NB4 (cell line): ENCODE results near the gene TMEM151A.
A peak's percentile ranks its signal among the peaks of the same experiment; 100 is the strongest.

Source experiments
- DNase-seq: peaks from one replicate; pipeline ENCODE4 v3.0.0; 2010; ENCODE audit warnings: low read depth
- H3K4me3 ChIP-seq: one replicate; pipeline ENCODE4 v1.5.1; 2011; ENCODE audit warnings: mild to moderate bottlenecking, low read depth, low read length, moderate library complexity
- MYC ChIP-seq: IDR thresholded peaks from 2 replicates; pipeline ENCODE4 v1.6.1; 2011; ENCODE audit warnings: low read depth, low read length
- POLR2A ChIP-seq: IDR thresholded peaks from 2 replicates; pipeline ENCODE4 v1.6.1; 2011; ENCODE audit warnings: mild to moderate bottlenecking; ENCODE audit not compliant: insufficient read length; ENCODE audit errors: extremely low read depth
- TF ChIP-seq, protein P1 (sequence below): IDR thresholded peaks from one replicate; pipeline ENCODE4 v1.5.1; 2012; ENCODE audit warnings: low read depth, low read length
- TF ChIP-seq, protein P2 (sequence below): IDR thresholded peaks from 2 replicates; pipeline ENCODE4 v1.6.1; 2011; ENCODE audit warnings: low read depth, low read length

The TMEM151A gene

DNA sequence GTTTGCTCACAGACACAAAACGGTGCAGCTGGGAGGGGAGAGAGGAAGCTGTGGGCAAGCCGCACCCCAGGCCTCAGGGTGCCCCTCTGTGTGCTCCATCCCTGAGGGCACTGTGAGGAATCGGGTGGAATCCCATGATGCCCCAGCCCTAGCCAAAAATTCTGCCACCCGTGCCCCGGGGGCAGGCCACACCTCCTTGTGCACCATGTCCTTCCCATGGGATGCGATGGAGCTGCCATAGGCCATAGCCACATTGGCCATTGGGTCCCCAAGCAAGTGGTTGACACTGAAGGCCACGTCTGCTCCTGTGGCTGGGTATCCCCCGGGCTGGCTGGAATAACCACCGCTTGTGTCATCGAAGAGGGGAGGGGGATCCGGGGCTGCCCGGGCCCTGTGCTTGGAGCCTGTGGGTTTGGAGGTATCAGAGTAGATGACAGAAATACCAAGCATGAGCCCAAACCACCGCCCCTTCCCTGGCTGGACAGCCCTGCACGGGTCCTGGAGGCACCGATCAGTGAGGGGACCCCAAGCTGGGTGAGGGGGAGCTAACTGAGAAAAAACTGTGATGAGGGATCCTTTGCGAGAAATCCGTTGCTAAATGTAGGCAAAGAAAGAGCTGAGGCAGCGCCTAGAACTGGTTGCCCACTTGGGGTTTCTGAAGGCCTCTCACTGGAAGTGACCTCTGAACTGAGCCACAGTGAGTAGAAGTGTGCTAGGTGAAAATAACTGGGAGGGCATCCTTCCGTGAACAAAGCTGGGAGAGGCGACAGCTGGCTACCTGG lies 3.6 kb upstream of the TMEM151A start:
- TF ChIP-seq POLR2A = no peak
- TF ChIP-seq, protein P1, sequence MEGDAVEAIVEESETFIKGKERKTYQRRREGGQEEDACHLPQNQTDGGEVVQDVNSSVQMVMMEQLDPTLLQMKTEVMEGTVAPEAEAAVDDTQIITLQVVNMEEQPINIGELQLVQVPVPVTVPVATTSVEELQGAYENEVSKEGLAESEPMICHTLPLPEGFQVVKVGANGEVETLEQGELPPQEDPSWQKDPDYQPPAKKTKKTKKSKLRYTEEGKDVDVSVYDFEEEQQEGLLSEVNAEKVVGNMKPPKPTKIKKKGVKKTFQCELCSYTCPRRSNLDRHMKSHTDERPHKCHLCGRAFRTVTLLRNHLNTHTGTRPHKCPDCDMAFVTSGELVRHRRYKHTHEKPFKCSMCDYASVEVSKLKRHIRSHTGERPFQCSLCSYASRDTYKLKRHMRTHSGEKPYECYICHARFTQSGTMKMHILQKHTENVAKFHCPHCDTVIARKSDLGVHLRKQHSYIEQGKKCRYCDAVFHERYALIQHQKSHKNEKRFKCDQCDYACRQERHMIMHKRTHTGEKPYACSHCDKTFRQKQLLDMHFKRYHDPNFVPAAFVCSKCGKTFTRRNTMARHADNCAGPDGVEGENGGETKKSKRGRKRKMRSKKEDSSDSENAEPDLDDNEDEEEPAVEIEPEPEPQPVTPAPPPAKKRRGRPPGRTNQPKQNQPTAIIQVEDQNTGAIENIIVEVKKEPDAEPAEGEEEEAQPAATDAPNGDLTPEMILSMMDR = no peak
- no peak for DNase-seq

DNA sequence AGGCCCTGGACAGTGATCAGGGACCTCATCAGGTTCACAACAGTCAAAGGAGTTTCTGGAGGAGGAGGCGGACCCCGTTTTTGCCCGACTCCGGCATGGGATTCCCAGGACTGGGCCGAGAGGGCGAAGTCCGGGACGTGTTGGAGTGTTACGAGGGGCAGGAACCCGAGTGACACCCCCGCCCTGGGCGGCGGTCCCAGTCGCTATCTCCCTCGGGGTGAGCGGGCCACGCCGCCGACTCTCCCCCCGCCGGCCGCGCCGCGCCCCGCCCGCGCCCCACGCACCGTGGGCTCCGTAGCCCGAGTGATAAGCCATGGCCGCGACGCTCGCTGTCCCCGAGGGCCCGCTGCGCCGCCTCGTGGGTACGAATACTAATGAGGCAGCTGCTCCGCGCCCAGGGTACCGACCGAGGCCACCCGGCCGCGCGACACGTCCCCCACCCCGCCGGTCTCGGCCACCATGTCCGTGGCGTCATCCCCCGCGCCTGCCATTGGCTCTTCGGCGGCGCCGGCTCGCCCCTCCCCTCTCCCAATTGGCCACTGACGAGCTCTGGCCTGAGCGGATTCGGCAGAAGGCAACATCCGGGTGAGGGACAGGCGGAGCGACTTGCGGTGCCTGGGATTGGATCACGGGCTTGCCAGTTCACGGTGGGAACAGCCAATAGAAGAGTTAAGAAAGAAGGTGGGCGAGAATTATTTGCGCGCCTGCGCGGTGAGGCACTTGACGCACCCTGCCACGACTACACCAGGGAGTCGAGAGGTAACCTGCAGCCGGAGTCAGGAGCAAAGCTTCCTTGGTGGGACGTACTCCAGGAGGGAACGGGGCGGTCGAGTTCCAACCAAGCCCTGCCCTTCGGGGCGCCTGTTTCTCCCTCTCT lies 2.8 kb upstream of the TMEM151A start, which contains the start of gene YIF1A:
YIF1A (minus strand) TSS at position 473 of the 877 bp plus-strand sequence; CDS start at position 315, 158 bp downstream.
- DNase-seq = peak; percentile 100
- TF ChIP-seq, protein P1 = no peak
- TF ChIP-seq, protein P2, sequence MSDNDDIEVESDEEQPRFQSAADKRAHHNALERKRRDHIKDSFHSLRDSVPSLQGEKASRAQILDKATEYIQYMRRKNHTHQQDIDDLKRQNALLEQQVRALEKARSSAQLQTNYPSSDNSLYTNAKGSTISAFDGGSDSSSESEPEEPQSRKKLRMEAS = peak; percentile 71
- TF ChIP-seq MYC = peak; percentile 75
- TF ChIP-seq POLR2A = peak; percentile 71
- H3K4me3 ChIP-seq = peak within 1 kb of the TSS; percentile 90

More for the DNA sequence above, 3.6 kb upstream of the TMEM151A start:
- peak overlapping the region; percentile 90 for H3K4me3 ChIP-seq

DNA sequence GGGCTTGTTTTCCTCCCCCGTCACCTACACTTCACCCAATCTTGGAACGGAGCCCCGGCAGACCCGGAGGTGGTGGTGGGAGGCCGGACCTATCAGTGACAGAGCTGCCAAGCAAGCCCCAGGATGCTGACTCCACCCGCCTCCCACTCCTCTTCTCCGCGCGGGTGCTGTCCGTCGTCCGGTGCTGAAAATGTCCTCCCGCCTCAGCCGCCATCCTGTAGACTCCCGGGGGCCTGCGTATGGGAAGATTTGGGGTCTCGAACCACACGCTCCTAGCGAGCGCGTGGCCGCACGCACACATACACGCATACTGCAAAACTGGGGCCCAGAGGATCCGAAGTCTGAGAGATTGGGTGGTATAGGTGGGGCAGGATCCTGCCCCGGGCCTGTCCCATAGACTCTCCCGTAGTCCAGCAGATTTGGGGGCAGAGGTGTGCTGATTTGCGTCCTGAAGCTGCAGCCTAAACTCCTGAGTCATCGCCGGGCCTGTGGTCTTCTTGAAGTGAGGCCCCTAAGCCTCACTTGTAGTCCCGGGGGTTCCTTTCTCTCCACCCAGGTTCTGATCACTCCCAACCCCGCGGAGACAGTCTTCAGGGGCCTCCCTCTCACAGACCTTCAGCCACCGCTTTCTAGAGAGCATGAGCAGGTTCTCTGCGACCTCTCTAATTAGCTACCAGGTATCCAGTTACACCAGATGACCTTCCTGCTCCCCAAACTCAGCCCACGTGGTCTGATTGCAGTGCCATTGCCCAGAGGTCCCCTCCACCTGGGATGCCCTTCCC lies 2.0 kb upstream of the TMEM151A start:
- TF ChIP-seq, protein P2 = peak; percentile 84
- peak; percentile 77 for TF ChIP-seq MYC
- TF ChIP-seq, protein P1 = no peak
- H3K4me3 ChIP-seq = peak overlapping the region; percentile 75
- peak; percentile 89 for DNase-seq

DNA sequence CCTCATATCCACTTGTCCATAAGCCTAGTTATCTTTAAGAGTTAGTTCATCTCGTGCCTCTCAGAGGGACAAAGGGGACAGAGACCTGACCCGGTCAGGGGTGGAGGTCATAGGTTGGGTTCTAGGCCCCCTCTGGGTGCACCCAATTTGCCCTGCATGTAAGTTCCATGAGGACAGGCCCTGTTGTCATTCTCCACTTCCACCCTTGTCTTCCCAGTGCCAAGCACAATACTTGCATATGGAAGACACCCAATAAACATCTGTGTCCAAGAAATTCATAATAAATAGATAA lies 1.4 kb upstream of the TMEM151A start:
- TF ChIP-seq POLR2A (no peak), MYC (no peak)
- TF ChIP-seq, protein P1 = no peak
- TF ChIP-seq, protein P2 = no peak
- no peak for DNase-seq
- H3K4me3 ChIP-seq = peak overlapping the region; percentile 75

DNA sequence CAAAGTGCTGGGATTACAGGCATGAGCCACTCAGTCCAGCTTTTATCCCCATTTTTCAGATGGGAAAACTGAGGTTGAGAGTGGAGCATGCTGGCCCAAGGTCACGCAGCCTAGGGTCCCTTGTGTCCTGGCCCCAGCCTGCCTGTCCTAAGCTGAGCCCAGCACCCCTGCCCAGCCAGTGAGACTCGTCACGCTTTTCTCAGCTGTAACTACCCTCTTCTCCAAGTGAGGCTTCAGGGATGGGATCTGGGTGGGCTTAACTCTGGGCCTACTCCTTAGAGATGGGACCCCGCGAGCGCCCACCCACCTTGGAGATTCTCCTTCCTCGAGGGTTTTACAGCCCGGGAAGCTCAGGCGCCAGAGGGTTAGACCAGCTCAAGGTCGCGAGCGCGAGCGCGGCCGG lies 390 bp upstream of the TMEM151A start:
- no peak for DNase-seq
- TF ChIP-seq, protein P2 = no peak
- TF ChIP-seq POLR2A (no peak), MYC (no peak)
- TF ChIP-seq, protein P1 = no peak
- H3K4me3 ChIP-seq = no peak overlapping the region
